ENCODE results near the gene FNBP1. TPM values are rescaled to one million over a fixed set of nuclear protein-coding genes. Genes with fewer than 3 reads are reported as not detected.

Gene FNBP1
- total RNA-seq, 4 donors from 2014 or later, result 13.3 to 30.0 (median 17.9) TPM

DNA sequence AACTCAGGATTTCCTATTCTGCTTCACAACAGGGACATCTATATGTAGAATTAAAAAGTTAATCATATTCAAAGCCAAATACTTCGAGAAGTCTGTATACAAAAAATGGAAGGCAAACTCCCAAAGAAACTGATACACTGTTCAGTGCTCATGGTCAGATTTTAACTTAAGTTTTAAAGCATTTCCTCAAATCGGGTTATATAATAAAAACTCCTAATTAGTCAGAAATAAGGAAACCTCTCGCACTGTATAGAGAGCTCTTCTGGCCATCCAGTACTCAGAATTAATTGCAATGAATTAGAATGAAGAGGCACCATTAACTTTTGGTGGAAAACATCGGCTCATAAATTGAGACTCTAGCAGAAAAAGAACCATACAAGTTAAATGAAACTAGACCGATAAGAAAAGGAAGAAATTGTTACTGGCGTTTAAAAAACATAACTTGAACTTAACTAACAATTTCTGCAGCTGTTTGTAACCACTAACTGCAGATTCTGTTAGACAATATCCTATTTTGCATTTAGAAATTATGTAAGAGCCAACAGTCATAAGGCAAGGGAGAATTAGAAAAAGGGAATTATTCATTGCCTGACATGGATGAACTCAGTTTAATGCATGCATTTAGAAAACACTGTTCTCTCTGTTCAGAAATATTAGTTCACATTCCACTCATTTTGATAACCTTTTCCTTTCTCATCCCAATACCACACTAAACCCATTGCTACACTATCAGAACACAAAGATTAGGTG is 96.6 kb downstream of the FNBP1 start:
- no peaks in the 10 kb centered on the region for H3K9me3 ChIP-seq
- H3K4me1 ChIP-seq, result peaks cover 0 to 4% of the 10 kb centered on the region in 2 donors
- DNase-seq (no peak), ATAC-seq (no peak)
- TF ChIP-seq, protein P1, sequence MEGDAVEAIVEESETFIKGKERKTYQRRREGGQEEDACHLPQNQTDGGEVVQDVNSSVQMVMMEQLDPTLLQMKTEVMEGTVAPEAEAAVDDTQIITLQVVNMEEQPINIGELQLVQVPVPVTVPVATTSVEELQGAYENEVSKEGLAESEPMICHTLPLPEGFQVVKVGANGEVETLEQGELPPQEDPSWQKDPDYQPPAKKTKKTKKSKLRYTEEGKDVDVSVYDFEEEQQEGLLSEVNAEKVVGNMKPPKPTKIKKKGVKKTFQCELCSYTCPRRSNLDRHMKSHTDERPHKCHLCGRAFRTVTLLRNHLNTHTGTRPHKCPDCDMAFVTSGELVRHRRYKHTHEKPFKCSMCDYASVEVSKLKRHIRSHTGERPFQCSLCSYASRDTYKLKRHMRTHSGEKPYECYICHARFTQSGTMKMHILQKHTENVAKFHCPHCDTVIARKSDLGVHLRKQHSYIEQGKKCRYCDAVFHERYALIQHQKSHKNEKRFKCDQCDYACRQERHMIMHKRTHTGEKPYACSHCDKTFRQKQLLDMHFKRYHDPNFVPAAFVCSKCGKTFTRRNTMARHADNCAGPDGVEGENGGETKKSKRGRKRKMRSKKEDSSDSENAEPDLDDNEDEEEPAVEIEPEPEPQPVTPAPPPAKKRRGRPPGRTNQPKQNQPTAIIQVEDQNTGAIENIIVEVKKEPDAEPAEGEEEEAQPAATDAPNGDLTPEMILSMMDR (IDR thresholded peaks at IDR 0.05 in 4 of 5, conservative IDR thresholded peaks at IDR 0.05 in 1 of 5), result no peak
- no peak for TF ChIP-seq POLR2A (IDR thresholded peaks at IDR 0.05)
- no peaks in the 10 kb centered on the region for H3K27me3 ChIP-seq
- H3K36me3 ChIP-seq, result peaks cover 0 to 14% of the 10 kb centered on the region in 2 donors
- in situ Hi-C loops (cut with MboI; ENCODE audit: low sequenced_read_pairs in 4 of 4) (no loop called here), intact Hi-C loops (cut with DNase I; ENCODE audit: low total_unique reads) (no loop called here)
- no peak overlapping the region for H3K4me3 ChIP-seq
- H3K27ac ChIP-seq, result no peak overlapping the region

DNA sequence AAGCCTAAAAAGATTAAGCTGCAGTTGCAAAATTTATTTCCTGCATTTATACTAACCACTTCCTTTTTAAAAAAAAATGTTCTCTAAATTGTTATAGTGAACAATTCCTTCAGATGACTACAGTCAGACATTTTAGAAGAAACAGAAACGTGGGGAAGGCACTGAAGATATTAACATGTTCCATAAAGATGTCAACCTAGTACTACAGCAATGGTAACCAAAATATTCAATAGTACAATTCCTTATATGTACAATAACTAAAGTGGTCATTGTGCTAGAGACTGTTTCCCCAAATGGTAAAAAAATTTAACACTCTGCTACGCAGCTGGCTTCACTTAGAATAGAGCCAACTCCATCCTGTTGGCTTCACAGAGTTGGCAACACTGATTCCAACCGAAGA is 97.7 kb downstream of the FNBP1 start:
- peak overlapping the region in 3 of 4 donors; percentile 5 to 11 (median 5) for H3K27ac ChIP-seq
- peaks cover 0 to 14% of the 10 kb centered on the region in 2 donors for H3K36me3 ChIP-seq
- intact Hi-C loops (cut with DNase I; ENCODE audit: low total_unique reads) (no loop called here), in situ Hi-C loops (cut with MboI; ENCODE audit: low sequenced_read_pairs in 4 of 4) (no loop called here)
- TF ChIP-seq POLR2A (IDR thresholded peaks at IDR 0.05), result no peak
- TF ChIP-seq, protein P1 (IDR thresholded peaks at IDR 0.05 in 4 of 5, conservative IDR thresholded peaks at IDR 0.05 in 1 of 5), result no peak
- ATAC-seq (no peak), DNase-seq (no peak)
- no peaks in the 10 kb centered on the region for H3K27me3 ChIP-seq
- peaks cover 0 to 4% of the 10 kb centered on the region in 2 donors for H3K4me1 ChIP-seq
- no peak overlapping the region for H3K4me3 ChIP-seq
- no peaks in the 10 kb centered on the region for H3K9me3 ChIP-seq

DNA sequence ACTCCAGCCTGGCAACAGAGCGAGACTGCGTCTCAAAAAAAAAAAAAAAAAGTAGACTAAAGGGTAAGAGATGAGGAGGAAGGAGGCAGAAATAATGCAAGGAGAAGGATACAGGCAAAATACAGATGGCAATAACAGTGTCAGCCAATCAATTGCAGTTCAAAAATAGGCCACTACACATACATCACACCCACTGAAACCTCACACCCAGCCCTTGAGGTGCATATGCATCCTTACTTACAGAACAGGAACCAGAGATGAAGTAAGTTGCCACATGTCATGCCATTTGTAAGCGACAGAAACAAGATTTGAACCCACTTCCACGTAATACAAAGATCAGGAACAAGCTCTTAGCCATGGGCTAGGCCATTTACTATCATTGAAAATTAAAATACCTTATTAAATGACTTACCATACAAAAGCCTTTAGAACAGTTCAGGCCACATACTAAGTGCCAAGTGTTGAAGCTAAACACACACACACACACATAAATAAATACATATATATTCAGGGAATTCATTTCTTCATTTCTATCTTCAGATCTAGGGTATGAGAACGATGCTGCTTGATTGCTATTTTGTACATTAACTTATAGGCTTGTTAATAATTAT is 98.4 kb downstream of the FNBP1 start:
- TF ChIP-seq, protein P1 (IDR thresholded peaks at IDR 0.05 in 4 of 5, conservative IDR thresholded peaks at IDR 0.05 in 1 of 5), result no peak
- no peak for TF ChIP-seq POLR2A (IDR thresholded peaks at IDR 0.05)
- no peak overlapping the region for H3K4me3 ChIP-seq
- DNase-seq (no peak), ATAC-seq (peak in 1 of 2 donors; percentile 12)
- in situ Hi-C loops (cut with MboI; ENCODE audit: low sequenced_read_pairs in 4 of 4) (no loop called here), intact Hi-C loops (cut with DNase I; ENCODE audit: low total_unique reads) (no loop called here)
- no peak overlapping the region for H3K27ac ChIP-seq
- peaks cover 0 to 14% of the 10 kb centered on the region in 2 donors for H3K36me3 ChIP-seq
- no peaks in the 10 kb centered on the region for H3K9me3 ChIP-seq
- no peaks in the 10 kb centered on the region for H3K27me3 ChIP-seq
- peaks cover 0 to 4% of the 10 kb centered on the region in 2 donors for H3K4me1 ChIP-seq

DNA sequence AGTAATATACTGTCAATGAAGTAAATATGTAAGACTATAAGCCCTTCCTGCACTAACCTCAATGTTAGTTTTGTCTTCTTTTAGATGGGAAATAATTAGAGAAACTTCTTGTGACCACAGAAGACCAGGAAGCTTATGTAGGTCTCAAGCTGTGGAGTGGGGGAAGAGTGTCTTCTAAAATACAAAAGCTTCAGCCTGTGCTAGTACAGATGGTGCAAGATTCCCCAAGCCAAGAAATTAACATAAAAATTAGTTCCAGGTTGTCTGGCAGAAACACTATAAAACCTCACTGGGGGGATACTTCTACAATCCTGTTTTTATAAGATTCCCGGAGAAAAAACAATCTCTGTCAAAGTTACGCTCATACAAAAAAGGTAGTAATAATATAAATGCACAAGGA is 103.6 kb downstream of the FNBP1 start:
- intact Hi-C loops (cut with DNase I; ENCODE audit: low total_unique reads), result loop anchor here (10.0 kb wide), 1 partner anchor 45 kb away; no protein-coding TSS in a partner anchor
- DNase-seq (no peak), ATAC-seq (no peak)
- TF ChIP-seq POLR2A (IDR thresholded peaks at IDR 0.05), result no peak
- TF ChIP-seq, protein P1 (IDR thresholded peaks at IDR 0.05 in 4 of 5, conservative IDR thresholded peaks at IDR 0.05 in 1 of 5), result no peak
- H3K4me3 ChIP-seq, result no peak overlapping the region
- peaks cover 0 to 14% of the 10 kb centered on the region in 2 donors for H3K36me3 ChIP-seq
- no peak overlapping the region for H3K27ac ChIP-seq
- H3K4me1 ChIP-seq, result peaks cover 10 to 15% of the 10 kb centered on the region in 2 donors
- in situ Hi-C loops (cut with MboI; ENCODE audit: low sequenced_read_pairs in 4 of 4), result no loop called here
- H3K27me3 ChIP-seq, result no peaks in the 10 kb centered on the region
- no peaks in the 10 kb centered on the region for H3K9me3 ChIP-seq
